Activated naive CD8-positive, alpha-beta T cell treated with anti-CD3 and anti-CD28 coated beads, Interleukin-2, amount 50 U/mL, for 16 hours (primary cell): ENCODE results near the gene MOB1A.
"Not testable (repeated sequence)": the region's sequence is repeated elsewhere in the genome, so short reads cannot be mapped to it uniquely, and the experiment has no call there.

Experiments used
- DNase-seq: peaks from one replicate; pipeline ENCODE4 v3.0.0-alpha.2; 2020; ENCODE audit warnings: low read depth, low spot score

Gene MOB1A

GRCh38 chr2:74178211-74179062 lies at the start of gene MOB1A:
TSS of gene MOB1A (minus strand) at chr2:74178879. CDS start at chr2:74178674, 205 bp downstream.
- DNase-seq: peak; percentile 97

- DNase-seq: no peak
Observed at GRCh38 chr2:74227646-74228045, 49.0 kb upstream of the MOB1A start.

DNA sequence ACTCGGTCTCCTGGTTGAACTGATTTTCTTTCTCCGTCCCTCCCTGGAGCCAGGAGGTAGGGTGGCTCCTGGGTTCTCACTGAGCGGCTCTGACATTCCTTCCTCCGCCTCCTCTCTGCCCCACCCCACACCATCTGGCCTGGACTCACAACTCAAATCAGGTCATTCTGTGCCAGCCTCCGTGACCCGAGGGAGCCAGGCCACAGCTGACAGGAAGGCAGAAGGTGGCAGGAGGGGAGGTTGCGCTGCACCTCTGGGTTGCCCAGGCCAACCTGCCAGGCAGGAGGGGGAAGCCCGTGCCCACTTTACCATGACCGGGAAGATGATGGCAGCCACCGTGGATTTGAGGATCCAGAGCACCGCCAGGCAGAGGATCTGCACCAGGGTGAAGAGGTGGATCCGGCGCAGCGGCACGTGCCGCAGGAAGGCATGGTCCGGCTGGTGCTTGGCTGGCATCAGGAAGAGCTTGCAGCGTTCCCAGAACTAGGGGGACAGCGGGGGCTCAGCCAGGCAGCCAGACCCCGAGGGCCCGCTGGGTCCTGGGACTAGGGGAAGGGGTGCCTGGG lies 48.1 kb upstream of the MOB1A start:
- DNase-seq: no peak

GRCh38 chr2:74225698-74226459 lies 47.2 kb upstream of the MOB1A start:
- DNase-seq: no peak

DNA sequence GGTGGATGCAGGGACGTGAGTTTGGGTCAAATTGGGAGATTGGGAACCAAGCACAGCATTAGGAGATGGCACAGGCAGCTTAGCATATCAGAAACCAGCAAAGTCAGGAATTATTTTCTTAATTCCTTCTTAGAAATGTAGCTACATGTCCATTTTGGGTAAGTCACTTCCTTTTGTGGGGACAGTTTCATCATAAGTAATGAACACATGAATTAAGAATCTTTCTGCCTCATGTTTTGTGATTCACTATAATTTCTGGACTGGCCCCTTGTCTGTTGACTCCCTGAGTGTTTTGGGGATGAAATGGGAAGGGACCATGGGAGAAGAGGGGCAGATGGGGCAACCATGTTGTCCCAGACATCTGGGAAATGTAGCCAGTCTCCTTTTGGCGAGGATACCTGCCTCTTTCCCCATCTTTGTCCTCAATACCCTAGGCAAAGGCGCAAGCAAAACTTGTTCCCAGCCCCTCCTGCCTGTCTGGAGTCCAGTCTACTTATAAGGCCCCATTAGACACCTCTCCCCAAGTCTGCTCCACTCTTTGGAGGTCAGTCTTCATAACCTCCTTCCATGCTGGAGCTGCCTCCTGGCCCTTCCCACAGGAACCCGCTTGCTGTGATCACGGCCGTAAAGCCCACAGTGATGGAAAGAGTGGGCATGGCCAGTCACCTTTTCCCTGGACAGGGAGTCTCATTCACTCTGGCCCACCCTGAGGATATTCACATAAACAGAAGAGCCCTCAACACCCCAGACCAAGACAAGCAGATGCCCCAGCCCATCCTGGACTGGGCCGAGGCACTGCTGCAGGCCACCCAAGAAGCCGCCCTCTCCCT lies 45.5 kb upstream of the MOB1A start:
- no peak for DNase-seq

DNA sequence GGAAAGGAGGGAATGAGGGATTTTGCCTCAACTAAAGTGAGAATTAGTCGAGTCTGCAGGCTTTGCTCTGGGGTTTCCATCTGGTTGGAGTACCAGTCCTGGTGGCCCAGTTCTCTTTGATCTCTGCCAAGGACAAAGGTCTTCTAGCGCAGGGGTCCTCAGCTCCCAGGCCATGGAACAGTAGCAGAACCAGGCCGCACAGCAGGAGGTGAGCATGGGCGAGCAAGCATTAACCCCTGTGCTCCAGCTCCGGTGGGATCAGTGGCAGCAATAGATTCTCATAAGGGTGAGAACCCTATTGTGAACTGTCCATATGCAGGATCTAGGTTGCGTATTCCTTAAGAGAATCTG lies 43.6 kb upstream of the MOB1A start:
- DNase-seq: no peak

DNA sequence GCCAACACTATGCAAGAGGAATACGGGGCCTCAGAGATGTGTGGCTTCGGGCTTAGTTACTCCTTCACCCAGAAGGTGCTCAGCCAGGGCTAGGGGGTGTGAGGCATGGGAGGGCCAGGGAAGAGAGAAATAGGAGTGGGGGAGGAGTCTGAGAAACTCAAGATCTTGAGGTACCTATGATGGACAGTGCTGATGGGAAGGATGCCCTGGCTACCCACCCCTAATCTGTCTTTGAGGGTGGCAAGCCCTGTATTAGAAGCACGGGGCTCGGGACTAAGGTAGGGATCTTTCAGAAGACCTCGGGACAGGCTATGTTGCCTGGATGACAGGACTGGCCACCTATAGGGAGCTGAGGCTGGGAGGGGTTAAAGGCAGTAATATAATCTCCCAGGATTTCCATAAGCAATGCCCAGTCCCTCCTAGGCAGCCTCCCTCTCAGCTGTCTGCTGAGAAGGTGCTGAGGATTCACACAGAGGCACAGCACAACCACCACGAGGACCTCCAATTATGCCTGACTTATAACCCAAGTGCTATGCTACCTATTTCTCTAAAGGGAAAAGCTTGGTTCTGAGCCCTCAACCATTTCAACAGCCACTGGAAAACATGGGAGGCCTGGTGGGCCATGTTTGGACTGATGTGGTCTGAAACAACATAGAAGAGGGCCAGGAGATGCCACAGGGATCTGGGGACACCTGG lies 43.1 kb upstream of the MOB1A start:
- DNase-seq: no peak

- no peak for DNase-seq
Observed at GRCh38 chr2:74221091-74221490, 42.4 kb upstream of the MOB1A start.

- no peak for DNase-seq
Observed at GRCh38 chr2:74219846-74220486, 41.3 kb upstream of the MOB1A start.

DNA sequence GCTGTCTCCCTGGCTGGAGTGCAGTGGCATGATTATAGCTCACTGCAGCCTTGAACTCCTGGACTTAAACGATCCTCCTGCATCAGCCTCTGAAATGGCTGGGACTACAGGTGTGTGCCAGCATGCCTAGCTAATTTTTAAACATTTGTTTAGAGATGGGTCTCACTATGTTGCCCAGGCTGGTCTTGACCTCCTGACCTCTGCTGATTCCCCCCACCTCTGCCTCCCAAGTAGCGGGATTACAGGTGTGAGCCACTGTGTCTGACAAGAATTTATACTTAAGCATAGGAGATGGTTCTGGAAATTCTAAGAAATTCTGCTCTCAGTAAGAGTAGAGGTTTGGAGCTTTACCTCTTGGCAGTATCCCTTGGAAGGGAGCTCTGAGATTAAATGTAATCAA lies 38.0 kb upstream of the MOB1A start:
- DNase-seq: no peak

GRCh38 chr2:74215771-74216170 lies 37.1 kb upstream of the MOB1A start:
- not testable (repeated sequence) for DNase-seq

DNA sequence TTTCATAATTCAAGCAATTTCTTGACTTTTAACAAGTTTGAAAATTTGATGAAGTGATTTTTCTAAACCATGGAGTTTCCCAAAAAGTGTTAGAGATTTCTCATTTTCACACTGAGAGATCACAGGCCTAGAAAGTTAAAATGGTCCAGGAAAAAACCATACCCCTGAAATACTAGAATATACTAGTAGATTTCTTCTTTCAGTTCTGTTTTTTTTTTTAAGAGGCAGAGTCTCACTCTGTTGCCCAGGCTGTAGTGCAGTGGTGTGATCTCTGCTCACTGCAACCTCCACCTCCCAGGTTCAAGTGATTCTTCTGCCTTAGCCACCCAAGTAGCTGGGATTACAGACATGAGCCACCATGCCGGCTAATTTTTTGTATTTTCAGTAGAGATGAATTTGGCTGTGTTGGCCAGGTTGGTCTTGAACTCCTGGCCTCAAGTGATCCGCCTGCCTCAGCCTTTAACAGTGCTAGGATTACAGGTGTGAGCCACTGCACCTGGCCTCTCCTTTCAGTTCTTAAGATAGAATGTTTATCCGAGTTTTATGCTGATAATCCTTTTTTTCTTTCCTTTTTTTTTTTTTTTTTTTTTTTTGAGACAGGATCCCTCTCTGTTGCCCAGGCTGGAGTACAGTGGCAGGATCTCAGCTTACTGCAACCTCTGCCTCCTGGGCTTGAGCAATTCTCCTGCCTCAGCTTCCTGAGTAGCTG lies 34.2 kb upstream of the MOB1A start:
- no peak for DNase-seq

DNA sequence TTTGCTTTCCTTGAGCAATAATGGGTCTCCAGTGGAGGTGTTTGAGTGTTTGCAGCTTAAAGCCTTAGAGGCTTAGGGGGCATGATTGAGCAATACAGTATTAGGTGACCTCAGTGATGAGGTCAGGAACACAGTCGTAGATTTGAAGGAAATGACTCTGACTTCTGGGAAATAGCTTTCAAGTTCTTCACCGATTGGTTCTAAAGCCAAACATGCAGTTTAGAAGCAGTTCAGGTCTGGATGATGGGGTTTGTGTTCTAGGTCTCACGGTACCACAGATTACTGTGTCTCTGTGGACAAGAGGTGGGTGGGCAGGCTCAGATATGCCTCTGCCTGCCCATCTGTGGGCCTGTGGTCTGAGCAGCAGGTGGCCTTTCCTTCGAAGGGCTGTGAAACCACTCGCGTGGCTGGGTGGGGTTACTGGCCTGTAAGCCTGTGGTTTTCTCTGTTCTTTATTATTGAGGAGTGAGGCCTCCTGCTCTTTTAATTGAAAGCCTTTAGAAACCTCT lies 27.6 kb upstream of the MOB1A start:
- DNase-seq: no peak

DNA sequence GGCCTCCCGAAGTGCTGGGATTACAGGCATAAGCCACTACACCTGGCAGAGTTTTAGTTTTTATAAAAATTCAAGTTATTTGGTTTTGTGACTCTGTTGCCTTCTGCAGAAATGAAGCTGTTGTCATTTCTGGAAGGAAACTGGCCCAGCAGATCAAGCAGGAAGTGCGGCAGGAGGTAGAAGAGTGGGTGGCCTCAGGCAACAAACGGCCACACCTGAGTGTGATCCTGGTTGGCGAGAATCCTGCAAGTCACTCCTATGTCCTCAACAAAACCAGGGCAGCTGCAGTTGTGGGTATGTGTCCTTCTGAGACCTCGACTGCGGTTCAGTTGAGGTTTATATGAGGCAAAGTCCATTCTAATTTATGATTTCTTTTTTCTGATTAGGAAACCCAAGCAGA lies 26.9 kb upstream of the MOB1A start:
- DNase-seq: no peak

GRCh38 chr2:74205113-74205512 lies 26.4 kb upstream of the MOB1A start:
- no peak for DNase-seq

DNA sequence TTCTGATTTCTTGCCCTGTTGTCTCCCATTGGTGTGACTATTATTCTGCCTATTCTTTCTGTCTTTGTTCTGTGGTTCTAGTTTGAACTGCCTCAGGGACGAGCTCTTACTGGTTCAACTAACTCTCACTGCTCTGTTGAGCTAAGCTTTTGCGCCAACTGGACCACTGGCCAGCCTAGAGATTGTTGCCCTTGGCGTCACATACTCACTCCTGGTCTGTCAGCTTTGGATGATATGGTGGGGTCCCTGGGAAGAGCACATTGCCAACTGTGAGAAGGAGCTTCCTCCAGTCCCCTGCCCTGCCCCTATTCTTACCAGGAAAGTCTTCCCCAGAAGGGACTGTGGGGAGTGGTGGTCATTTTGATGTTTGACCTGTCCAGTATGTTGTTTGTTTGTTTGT lies 25.8 kb upstream of the MOB1A start:
- no peak for DNase-seq

- DNase-seq: no peak
Observed at GRCh38 chr2:74201596-74201995, 22.9 kb upstream of the MOB1A start.

DNA sequence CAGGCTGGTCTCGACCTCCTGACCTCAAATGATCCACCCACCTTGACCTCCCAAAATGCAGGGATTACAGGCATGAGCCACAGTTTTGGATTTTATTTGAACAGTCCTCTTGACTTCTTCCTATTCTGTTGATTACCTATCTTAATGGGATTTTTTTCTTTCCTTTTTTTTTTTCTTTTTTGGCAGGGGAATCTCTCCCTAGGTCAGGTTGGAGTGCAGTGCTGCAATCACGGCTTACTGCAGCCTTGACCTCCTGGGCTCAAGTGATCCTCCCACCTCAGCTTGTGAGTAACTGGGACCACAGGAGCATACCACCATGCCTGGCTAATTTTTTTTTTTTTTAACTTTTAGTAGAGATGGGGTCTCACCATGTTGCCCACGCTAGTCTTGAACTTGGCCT lies 22.5 kb upstream of the MOB1A start:
- DNase-seq: no peak

DNA sequence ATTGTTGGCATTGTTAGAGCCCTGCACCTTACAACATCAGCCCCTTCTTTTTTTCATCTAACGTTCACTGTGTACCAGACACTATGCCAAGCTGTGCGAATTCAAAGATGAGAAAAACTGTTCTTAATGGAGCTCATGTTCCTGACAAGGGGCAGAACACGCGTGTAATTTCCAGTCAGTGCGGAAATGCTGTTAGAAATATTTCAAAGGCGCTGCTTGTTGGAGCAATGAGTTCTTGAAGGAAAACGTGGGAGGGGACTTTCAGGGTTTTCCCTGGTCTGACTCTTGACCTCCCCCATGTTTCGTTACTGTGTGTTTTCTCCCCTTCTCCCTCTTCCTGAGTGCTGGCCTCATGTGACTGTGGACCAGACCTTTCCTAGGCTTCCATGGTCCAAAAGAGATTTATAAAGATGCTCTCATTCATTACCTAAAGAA lies 21.2 kb upstream of the MOB1A start:
- DNase-seq: no peak

- no peak for DNase-seq
Observed at GRCh38 chr2:74199275-74199701, 20.6 kb upstream of the MOB1A start.
